HepG2 (cell line): Measurements from ENCODE around the gene NUDT9. TPM values are rescaled to one million over a fixed set of nuclear protein-coding genes. Genes with fewer than 3 reads are reported as not detected.

ENCODE experiments used
- ATAC-seq: fragments of 200-7000 bp; cut with Tn5 transposase; 3 replicates; pipeline ENCODE4 v1.9.1; 2020; ENCODE audit warnings: mild to moderate bottlenecking, moderate library complexity
- BruUV-seq: library from RNA; stranded (reverse); fragments of 400-500 nt; replicated peaks from 2 replicates; lab custom pipeline; 2021; lab: Mats Ljungman, UMichigan
- CTCF ChIA-PET: fragments of 300-600 bp; formaldehyde crosslinking; extraction: SDS; loops from one replicate; lab custom pipeline; 2021; ENCODE audit warnings: low total read pairs, inconsistent platforms, low intra/inter-chr PET ratio; lab: Yijun Ruan, JAX
- POLR2A ChIA-PET: fragments of 350-600 bp; sonication (Branson Sonifier 250); formaldehyde crosslinking; loops from one replicate; lab custom pipeline; 2020; ENCODE audit warnings: antibody characterized with exemption, inconsistent platforms; lab: Yijun Ruan, JAX
- DNase-seq: peaks from one replicate; pipeline ENCODE4 v3.0.0-alpha.2; 2015; ENCODE audit warnings: low spot score
- FAIRE-seq: peaks from 3 replicates; lab custom pipeline; 2011; peaks lifted over from hg19 to GRCh38; lab: Jason Lieb, UNC
- H2AFZ ChIP-seq: one replicate; pipeline ENCODE4 v1.6.1; 2011; ENCODE audit warnings: low read length, inconsistent platforms
- H3K27ac ChIP-seq: fragments of 300-600 bp; 3 replicates; pipeline ENCODE4 v1.8.0; 2011; ENCODE audit warnings: mixed run types, mild to moderate bottlenecking, mixed read lengths, low read length, inconsistent platforms; ENCODE audit not compliant: insufficient read depth; ENCODE audit errors: extremely low read length
- H3K27me3 ChIP-seq, 2 experiments: fragments of 200-600 bp in 1 of 2; 2 replicates in 1 of 2; 3 replicates in 1 of 2; pipeline versions ENCODE4 v1.6.0 to v1.8.0; 2011; ENCODE audit warnings: low read length in 2 of 2, mild to moderate bottlenecking in 2 of 2, moderate library complexity in 2 of 2, inconsistent platforms in 1 of 2; ENCODE audit not compliant: insufficient read depth in 2 of 2, control insufficient read depth in 1 of 2
- H3K36me3 ChIP-seq, 2 experiments: fragments of 200-600 bp in 1 of 2; replicated peaks in 1 of 2; 2 replicates in 1 of 2; 3 replicates in 1 of 2; pipeline versions ENCODE4 v1.5.1 to v1.8.0; 2011; ENCODE audit warnings: low read length in 2 of 2, inconsistent platforms in 1 of 2; ENCODE audit not compliant: insufficient read depth in 2 of 2, control insufficient read depth in 1 of 2
- H3K4me1 ChIP-seq: 2 replicates; pipeline ENCODE4 v1.5.1; 2012; ENCODE audit warnings: low read length, inconsistent platforms; ENCODE audit not compliant: insufficient read depth
- H3K4me2 ChIP-seq: 2 replicates; pipeline ENCODE4 v1.6.0; 2011; ENCODE audit warnings: low read depth, low read length, inconsistent platforms
- H3K4me3 ChIP-seq, 3 experiments: fragments of 200-600 bp in 1 of 3; sonication (generic), shearing (Covaris generic) in 1 of 3; replicated peaks in 1 of 3; 2 replicates each; pipeline ENCODE4 v1.5.1; 2011 to 2016; ENCODE audit warnings: low read length in 3 of 3, inconsistent platforms in 2 of 3, low read depth in 2 of 3, mild to moderate bottlenecking in 2 of 3, control low read depth in 1 of 3, mixed read lengths in 1 of 3; ENCODE audit not compliant: insufficient read depth in 1 of 3
- H3K79me2 ChIP-seq: one replicate; pipeline ENCODE4 v1.6.1; 2011; ENCODE audit warnings: low read length, inconsistent platforms; ENCODE audit not compliant: insufficient read depth
- H3K9ac ChIP-seq: 2 replicates; pipeline ENCODE4 v1.6.0; 2011; ENCODE audit warnings: mild to moderate bottlenecking, low read depth, low read length, inconsistent platforms; ENCODE audit not compliant: insufficient read depth
- H3K9me3 ChIP-seq: 2 replicates; pipeline ENCODE4 v1.5.1; 2012; ENCODE audit warnings: mild to moderate bottlenecking, low read length
- H4K20me1 ChIP-seq: 2 replicates; pipeline ENCODE4 v1.6.0; 2011; ENCODE audit warnings: inconsistent platforms, mild to moderate bottlenecking, low read length, moderate library complexity; ENCODE audit not compliant: insufficient read depth
- ARNT2 ChIP-seq: sonication (generic); formaldehyde crosslinking; IDR thresholded peaks from 2 replicates; pipeline ENCODE4 v1.8.0; 2022; ENCODE audit warnings: mild to moderate bottlenecking, low read depth, missing genetic modification reagents, moderate library complexity
- BORCS8-MEF2B ChIP-seq: sonication (generic); formaldehyde crosslinking; IDR thresholded peaks from 2 replicates; pipeline ENCODE4 v1.8.0; 2022; ENCODE audit warnings: mild to moderate bottlenecking, missing genetic modification reagents
- CREB1 ChIP-seq, 2 experiments: fragments of 450-650 bp in 1 of 2; IDR thresholded peaks; 2 replicates each; pipeline ENCODE4 v1.6.1; 2016 to 2017; ENCODE audit warnings: control low read depth in 1 of 2, mild to moderate bottlenecking in 1 of 2, missing compliant biosample characterization in 1 of 2, missing genetic modification characterization in 1 of 2
- DPF2 ChIP-seq: sonication (generic); formaldehyde crosslinking; IDR thresholded peaks from 2 replicates; pipeline ENCODE4 v1.4.0; 2020; ENCODE audit warnings: mild to moderate bottlenecking, low read depth, missing genetic modification reagents, borderline replicate concordance
- HNF4G ChIP-seq, 2 experiments: sonication (generic) in 1 of 2; formaldehyde crosslinking in 1 of 2; IDR thresholded peaks; 2 replicates each; pipeline versions ENCODE4 v1.4.0 to v1.6.1; 2011 to 2020; ENCODE audit warnings: borderline replicate concordance in 2 of 2, low read depth in 2 of 2, mild to moderate bottlenecking in 2 of 2, low read length in 1 of 2, missing genetic modification reagents in 1 of 2, moderate library complexity in 1 of 2
- LCORL ChIP-seq, 2 experiments: fragments of 450-650 bp in 1 of 2; sonication (generic) in 1 of 2; formaldehyde crosslinking in 1 of 2; IDR thresholded peaks; 2 replicates each; pipeline versions ENCODE4 v1.5.0 to v1.6.1; 2017 to 2020; ENCODE audit warnings: antibody characterized with exemption in 1 of 2, missing genetic modification reagents in 1 of 2
- SALL1 ChIP-seq: sonication (generic); formaldehyde crosslinking; IDR thresholded peaks from 2 replicates; pipeline ENCODE4 v1.8.0; 2022; ENCODE audit warnings: mild to moderate bottlenecking, missing genetic modification reagents
- SRSF9 ChIP-seq: fragments of 200-400 bp; formaldehyde crosslinking; IDR thresholded peaks from 2 replicates; pipeline ENCODE4 v1.6.1; 2018; ENCODE audit warnings: borderline replicate concordance, mild to moderate bottlenecking, low read depth, low read length; ENCODE audit not compliant: insufficient read depth, poor library complexity, severe bottlenecking
- ZBTB38 ChIP-seq: sonication (generic); formaldehyde crosslinking; IDR thresholded peaks from 2 replicates; pipeline ENCODE4 v1.5.1; 2020; ENCODE audit warnings: mild to moderate bottlenecking, missing genetic modification reagents
- ZNF17 ChIP-seq: sonication (generic); formaldehyde crosslinking; IDR thresholded peaks from 2 replicates; pipeline ENCODE4 v1.5.0; 2020; ENCODE audit warnings: mild to moderate bottlenecking, missing genetic modification reagents
- ZNF292 ChIP-seq: sonication (generic); formaldehyde crosslinking; IDR thresholded peaks from 2 replicates; pipeline ENCODE4 v1.8.1; 2022; ENCODE audit warnings: mild to moderate bottlenecking, low read depth, missing genetic modification reagents, borderline replicate concordance
- ZNF337 ChIP-seq: sonication (generic); formaldehyde crosslinking; IDR thresholded peaks from 2 replicates; pipeline ENCODE4 v1.5.1; 2020; ENCODE audit warnings: missing genetic modification reagents, low read depth, mild to moderate bottlenecking, borderline replicate concordance
- ZNF343 ChIP-seq: sonication (generic); formaldehyde crosslinking; IDR thresholded peaks from 2 replicates; pipeline ENCODE4 v1.4.0; 2020; ENCODE audit warnings: mild to moderate bottlenecking, missing genetic modification reagents
- ZNF543 ChIP-seq: sonication (generic); formaldehyde crosslinking; IDR thresholded peaks from 2 replicates; pipeline ENCODE4 v1.4.0; 2020; ENCODE audit warnings: mild to moderate bottlenecking, missing genetic modification reagents
- ZNF720 ChIP-seq: sonication (generic); formaldehyde crosslinking; IDR thresholded peaks from 2 replicates; pipeline ENCODE4 v1.4.0; 2020; ENCODE audit warnings: missing genetic modification reagents
- WGBS: methylation state at CpG from one replicate; pipeline ENCODE4 v1.1.6; 2017; ENCODE audit warnings: low lambda C conversion rate; 5-methylcytosine and 5-hydroxymethylcytosine counted together
- in situ Hi-C: cut with HindIII; loops from 2 replicates; pipeline ENCODE4 v1.10.0; 2017; ENCODE audit warnings: low pct_unique_long_range_greater_than_20kb; ENCODE audit not compliant: extremely low pct_ligation_motif_present
- intact Hi-C: fragments of 100-400 bp; cut with micrococcal nuclease; formaldehyde crosslinking; loops from one replicate; pipeline ENCODE4 v1.10.0; 2022; ENCODE audit not compliant: unreplicated experiment
- polyA plus RNA-seq, 8 experiments: library from polyadenylated mRNA; depleted of rRNA in 3 of 8; stranded (reverse) in 7 of 8; unstranded in 1 of 8; fragments of >200 nt; fragmentation: Illumina TruSeq in 4 of 8; extraction: Trizol in 4 of 8; gene quantifications; 2 replicates each; pipeline versions ENCODE4 v1.2.1 to v1.2.3, GENCODE V29; 2011 to 2016; ENCODE audit warnings: low read depth in 4 of 8, missing spikeins in 1 of 8, mixed read lengths in 1 of 8; ENCODE audit not compliant: insufficient read depth in 1 of 8
- total RNA-seq, 5 experiments: library from RNA; depleted of rRNA; stranded (reverse); fragments of >200 nt; fragmentation: Illumina TruSeq; extraction: Trizol; gene quantifications; 2 replicates each; pipeline ENCODE4 v1.2.3, GENCODE V29; 2016; ENCODE audit warnings: low read depth in 1 of 5
- TF ChIP-seq, protein P1 (sequence below): sonication (generic); formaldehyde crosslinking; IDR thresholded peaks from 2 replicates; pipeline ENCODE4 v1.4.0; 2020; ENCODE audit warnings: missing genetic modification reagents, borderline replicate concordance
- TF ChIP-seq, protein P2 (sequence below): IDR thresholded peaks from 2 replicates; pipeline ENCODE4 v1.6.1; 2012; ENCODE audit warnings: low read depth, low read length, improper control_type of control experiment
- TF ChIP-seq, protein P3 (sequence below): sonication (generic); formaldehyde crosslinking; IDR thresholded peaks from 2 replicates; pipeline ENCODE4 v1.5.1; 2020; ENCODE audit warnings: missing genetic modification reagents, mild to moderate bottlenecking, borderline replicate concordance

Gene NUDT9
- total and polyA plus RNA-seq, 2 of the 13 experiments (the other 11 are each of a cell fraction or from before 2014, with no cell fraction given): 10.4 to 12.3 TPM

DNA sequence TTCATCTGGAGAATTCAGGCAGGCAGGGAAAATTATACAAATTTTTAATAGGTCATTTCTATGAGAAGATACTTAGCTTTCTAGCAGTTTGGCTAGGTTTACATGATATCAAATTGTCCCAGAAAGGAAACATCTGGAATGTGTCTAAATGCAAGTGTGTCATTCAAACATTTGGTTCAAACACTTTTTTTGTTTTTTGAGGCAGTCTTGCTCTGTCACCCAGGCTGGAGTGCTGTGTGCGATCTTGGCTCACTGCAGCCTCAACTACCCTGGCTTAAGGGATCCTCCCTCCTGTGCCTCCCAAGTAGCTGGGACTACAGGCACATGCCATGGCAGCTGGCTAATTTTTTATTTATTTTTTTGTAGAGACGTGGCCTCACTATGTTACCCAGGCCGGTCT, 75.2 kb downstream of the NUDT9 start (continued):
- no peak for TF ChIP-seq ZNF720 (CRISPR knock-in tag)
- no peak for TF ChIP-seq DPF2 (CRISPR knock-in tag)
- TF ChIP-seq ZNF337 (CRISPR knock-in tag): no peak
- no peak for TF ChIP-seq SALL1 (CRISPR knock-in tag)
- no peak for TF ChIP-seq ZNF343
- no peak for TF ChIP-seq ZNF543
- no peak for TF ChIP-seq ZNF292 (CRISPR knock-in tag)
- TF ChIP-seq LCORL (IDR thresholded peaks at IDR 0.05): no peak
- no peak for TF ChIP-seq LCORL (CRISPR knock-in tag; IDR thresholded peaks at IDR 0.05)
- TF ChIP-seq ZNF17 (CRISPR knock-in tag): no peak
- TF ChIP-seq, protein P1, sequence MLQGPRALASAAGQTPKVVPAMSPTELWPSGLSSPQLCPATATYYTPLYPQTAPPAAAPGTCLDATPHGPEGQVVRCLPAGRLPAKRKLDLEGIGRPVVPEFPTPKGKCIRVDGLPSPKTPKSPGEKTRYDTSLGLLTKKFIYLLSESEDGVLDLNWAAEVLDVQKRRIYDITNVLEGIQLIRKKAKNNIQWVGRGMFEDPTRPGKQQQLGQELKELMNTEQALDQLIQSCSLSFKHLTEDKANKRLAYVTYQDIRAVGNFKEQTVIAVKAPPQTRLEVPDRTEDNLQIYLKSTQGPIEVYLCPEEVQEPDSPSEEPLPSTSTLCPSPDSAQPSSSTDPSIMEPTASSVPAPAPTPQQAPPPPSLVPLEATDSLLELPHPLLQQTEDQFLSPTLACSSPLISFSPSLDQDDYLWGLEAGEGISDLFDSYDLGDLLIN (CRISPR knock-in tag): no peak

DNA sequence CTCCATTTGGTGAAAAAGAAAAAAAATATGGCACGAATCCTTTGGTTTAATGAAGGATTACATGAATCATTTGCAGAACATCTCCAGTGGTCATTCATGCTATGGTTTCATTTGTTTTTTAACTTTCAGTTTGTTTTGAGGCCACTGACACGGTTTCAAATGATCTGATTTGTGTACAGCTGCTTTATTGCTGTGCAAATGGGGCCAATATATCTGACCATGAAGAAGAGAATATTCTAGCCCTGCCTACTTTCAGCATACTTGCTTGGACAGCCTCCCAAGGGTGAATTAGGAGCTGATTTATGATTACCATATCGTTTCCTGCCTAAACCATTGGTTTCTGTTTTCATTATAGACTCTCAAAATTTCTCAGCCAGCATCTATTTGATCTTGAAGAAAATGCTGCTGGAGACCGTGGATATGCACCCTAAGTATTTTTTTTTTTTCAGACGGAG, 76.1 kb downstream of the NUDT9 start:
- H3K9ac ChIP-seq: no peak overlapping the region
- H2AFZ ChIP-seq: no peak overlapping the region
- H3K27me3 ChIP-seq: no peaks in the 10 kb centered on the region
- H3K4me2 ChIP-seq: peak overlapping the region; percentile 25
- FAIRE-seq: no peak
- CTCF ChIA-PET: no interaction called here
- in situ Hi-C loops (no loop called here), intact Hi-C loops (no loop called here)
- no peak overlapping the region for H3K27ac ChIP-seq
- no peaks in the 10 kb centered on the region for H3K36me3 ChIP-seq
- H4K20me1 ChIP-seq: no peaks in the 10 kb centered on the region
- WGBS: 25% methylated on average over 5 of the region's 5 CpGs
- POLR2A ChIA-PET: no interaction called here
- H3K79me2 ChIP-seq: no peaks in the 10 kb centered on the region
- no peak overlapping the region for H3K4me3 ChIP-seq
- BruUV-seq: no TSS peak
- H3K9me3 ChIP-seq: no peaks in the 10 kb centered on the region
- ATAC-seq: no peak; the same call in 2 of the 3 replicates
- no peak for DNase-seq
- H3K4me1 ChIP-seq: peaks cover 17% of the 10 kb centered on the region
- TF ChIP-seq SRSF9 (no peak), BORCS8-MEF2B (CRISPR knock-in tag) (no peak), ZBTB38 (CRISPR knock-in tag) (no peak), HNF4G (IDR thresholded peaks at IDR 0.05; ENCODE audit: borderline replicate concordance, low read depth, low read length) (no peak), HNF4G (CRISPR knock-in tag; IDR thresholded peaks at IDR 0.05; ENCODE audit: borderline replicate concordance, low read depth) (no peak), ARNT2 (no peak), CREB1 (IDR thresholded peaks at IDR 0.05) (no peak), CREB1 (CRISPR knock-in tag; IDR thresholded peaks at IDR 0.05) (no peak)
- TF ChIP-seq, protein P2, sequence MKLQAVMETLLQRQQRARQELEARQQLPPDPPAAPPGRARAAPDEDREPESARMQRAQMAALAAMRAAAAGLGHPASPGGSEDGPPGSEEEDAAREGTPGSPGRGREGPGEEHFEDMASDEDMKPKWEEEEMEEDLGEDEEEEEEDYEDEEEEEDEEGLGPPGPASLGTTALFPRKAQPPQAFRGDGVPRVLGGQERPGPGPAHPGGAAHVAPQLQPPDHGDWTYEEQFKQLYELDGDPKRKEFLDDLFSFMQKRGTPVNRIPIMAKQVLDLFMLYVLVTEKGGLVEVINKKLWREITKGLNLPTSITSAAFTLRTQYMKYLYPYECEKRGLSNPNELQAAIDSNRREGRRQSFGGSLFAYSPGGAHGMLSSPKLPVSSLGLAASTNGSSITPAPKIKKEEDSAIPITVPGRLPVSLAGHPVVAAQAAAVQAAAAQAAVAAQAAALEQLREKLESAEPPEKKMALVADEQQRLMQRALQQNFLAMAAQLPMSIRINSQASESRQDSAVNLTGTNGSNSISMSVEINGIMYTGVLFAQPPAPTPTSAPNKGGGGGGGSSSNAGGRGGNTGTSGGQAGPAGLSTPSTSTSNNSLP: no peak
- TF ChIP-seq, protein P3, sequence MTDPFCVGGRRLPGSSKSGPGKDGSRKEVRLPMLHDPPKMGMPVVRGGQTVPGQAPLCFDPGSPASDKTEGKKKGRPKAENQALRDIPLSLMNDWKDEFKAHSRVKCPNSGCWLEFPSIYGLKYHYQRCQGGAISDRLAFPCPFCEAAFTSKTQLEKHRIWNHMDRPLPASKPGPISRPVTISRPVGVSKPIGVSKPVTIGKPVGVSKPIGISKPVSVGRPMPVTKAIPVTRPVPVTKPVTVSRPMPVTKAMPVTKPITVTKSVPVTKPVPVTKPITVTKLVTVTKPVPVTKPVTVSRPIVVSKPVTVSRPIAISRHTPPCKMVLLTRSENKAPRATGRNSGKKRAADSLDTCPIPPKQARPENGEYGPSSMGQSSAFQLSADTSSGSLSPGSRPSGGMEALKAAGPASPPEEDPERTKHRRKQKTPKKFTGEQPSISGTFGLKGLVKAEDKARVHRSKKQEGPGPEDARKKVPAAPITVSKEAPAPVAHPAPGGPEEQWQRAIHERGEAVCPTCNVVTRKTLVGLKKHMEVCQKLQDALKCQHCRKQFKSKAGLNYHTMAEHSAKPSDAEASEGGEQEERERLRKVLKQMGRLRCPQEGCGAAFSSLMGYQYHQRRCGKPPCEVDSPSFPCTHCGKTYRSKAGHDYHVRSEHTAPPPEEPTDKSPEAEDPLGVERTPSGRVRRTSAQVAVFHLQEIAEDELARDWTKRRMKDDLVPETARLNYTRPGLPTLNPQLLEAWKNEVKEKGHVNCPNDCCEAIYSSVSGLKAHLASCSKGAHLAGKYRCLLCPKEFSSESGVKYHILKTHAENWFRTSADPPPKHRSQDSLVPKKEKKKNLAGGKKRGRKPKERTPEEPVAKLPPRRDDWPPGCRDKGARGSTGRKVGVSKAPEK (CRISPR knock-in tag): no peak
